ENCODE results near the gene DLGAP1.

The DLGAP1 gene

DNA sequence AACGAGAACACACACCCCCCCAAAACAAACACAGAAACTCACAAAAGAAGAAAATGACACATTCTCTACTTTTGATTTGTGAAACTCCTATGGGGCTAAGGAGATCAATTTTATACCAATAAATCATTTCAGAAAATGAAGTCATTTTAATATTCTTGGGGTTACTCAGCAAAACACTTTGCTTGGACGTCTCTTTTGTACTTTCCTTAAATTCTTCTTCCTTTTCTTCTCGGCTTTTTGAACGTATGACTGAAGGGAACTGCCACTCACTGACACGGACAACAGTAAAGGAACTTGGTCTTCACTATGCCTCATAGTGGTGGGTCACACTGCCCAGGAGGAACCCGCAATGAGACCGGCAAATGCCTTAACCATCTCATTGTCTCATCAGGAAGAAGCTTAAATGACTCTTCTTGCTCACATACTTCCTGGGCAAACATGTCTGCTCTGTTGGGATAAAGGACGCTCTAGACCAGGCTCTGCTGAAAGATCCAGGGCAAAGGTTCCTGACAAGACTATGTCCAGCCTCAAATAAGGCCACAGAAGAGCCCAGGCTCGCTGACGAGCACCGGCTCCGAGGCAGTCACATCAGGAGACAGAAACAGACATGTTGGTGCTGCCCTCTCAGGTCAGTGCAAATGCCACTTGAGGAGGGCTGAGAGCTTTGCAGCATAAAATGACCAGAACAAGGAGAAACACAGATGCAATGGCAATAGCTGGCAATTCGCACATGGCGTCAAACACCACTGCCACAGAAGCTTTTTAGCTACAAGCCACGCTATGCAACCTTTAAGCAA lies 799.7 kb downstream of the DLGAP1 start (continued):
- TF ChIP-seq ZNF624 (tag by site-specific recombination; IDR thresholded peaks at IDR 0.05) = no peak
- TF ChIP-seq, protein P1, sequence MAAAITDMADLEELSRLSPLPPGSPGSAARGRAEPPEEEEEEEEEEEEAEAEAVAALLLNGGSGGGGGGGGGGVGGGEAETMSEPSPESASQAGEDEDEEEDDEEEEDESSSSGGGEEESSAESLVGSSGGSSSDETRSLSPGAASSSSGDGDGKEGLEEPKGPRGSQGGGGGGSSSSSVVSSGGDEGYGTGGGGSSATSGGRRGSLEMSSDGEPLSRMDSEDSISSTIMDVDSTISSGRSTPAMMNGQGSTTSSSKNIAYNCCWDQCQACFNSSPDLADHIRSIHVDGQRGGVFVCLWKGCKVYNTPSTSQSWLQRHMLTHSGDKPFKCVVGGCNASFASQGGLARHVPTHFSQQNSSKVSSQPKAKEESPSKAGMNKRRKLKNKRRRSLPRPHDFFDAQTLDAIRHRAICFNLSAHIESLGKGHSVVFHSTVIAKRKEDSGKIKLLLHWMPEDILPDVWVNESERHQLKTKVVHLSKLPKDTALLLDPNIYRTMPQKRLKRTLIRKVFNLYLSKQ (tag by site-specific recombination; IDR thresholded peaks at IDR 0.05; ENCODE audit: borderline replicate concordance) = no peak
- no peak for TF ChIP-seq ZNF366 (tag by site-specific recombination; conservative IDR thresholded peaks at IDR 0.05)
- TF ChIP-seq EGR2 (tag by site-specific recombination; IDR thresholded peaks at IDR 0.05; ENCODE audit: low read depth) = no peak
- TF ChIP-seq, protein P2, sequence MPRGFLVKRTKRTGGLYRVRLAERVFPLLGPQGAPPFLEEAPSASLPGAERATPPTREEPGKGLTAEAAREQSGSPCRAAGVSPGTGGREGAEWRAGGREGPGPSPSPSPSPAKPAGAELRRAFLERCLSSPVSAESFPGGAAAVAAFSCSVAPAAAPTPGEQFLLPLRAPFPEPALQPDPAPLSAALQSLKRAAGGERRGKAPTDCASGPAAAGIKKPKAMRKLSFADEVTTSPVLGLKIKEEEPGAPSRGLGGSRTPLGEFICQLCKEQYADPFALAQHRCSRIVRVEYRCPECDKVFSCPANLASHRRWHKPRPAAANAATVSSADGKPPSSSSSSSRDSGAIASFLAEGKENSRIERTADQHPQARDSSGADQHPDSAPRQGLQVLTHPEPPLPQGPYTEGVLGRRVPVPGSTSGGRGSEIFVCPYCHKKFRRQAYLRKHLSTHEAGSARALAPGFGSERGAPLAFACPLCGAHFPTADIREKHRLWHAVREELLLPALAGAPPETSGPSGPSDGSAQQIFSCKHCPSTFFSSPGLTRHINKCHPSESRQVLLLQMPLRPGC (tag by site-specific recombination; IDR thresholded peaks at IDR 0.05) = no peak

DNA sequence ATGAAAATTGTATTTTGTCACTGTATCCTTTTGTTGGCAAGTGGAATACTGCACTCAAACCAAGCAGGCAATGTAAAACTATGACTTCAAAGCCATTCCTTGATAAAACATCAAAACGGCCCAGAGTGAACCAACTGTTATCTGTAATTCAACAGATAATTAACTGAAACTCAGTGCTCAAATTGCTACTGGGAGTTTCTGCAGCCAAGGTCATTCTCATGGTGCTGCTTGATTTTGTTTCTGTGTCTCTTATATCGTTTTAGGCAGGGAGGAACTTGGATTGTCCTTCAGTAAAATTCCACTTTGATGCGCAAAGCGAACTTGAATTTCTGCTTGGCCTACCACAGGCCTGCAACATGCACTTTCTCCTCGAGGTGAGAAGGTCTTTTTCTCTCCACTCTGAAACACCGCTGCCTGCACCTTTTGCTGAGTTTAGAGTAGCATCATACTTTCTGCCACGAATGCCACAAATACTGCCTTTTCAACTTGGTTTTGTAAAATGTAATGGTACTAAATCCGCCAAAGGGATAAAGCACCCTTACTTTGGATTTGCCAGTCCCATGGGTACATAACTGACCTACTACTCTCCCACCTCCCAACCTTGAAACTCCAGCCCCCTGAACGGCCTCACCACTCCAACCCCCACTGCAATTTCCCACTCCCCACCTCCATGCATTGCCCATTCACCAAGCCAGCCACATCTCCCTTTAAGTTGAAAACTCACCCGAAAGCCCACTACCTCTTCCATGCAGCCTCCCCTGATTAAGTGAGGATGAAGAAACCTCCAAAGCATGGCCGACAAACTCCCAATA lies 800.5 kb downstream of the DLGAP1 start:
- Histone ChIP-seq H3K36me3 (ENCODE audit: control insufficient read depth in 2 of 2, insufficient read depth in 1 of 2, low read length in 2 of 2) (no peaks in the 10 kb centered on the region), H3K4me3 (ENCODE audit: low read depth, low read length) (no peak overlapping the region), H3K9me3 (ENCODE audit: control insufficient read depth, insufficient read depth, low read depth, low read length) (no peaks in the 10 kb centered on the region), H3K27ac (ENCODE audit: extremely low read depth, low read depth, low read length) (no peak overlapping the region), H3K4me1 (ENCODE audit: control insufficient read depth, insufficient read depth, low read length) (peaks cover 4% of the 10 kb centered on the region; the same call in 1 of the 2 replicates)
- ChIA-PET CTCF (interaction anchor here (1.1 to 2.5 kb wide), 3 partner anchors 11 to 60 kb away, joined by 3 to 17 read pairs (median 7); no protein-coding TSS in a partner anchor), POLR2A (no interaction called here)
- no peak for TF ChIP-seq YY1 (tag by site-specific recombination; IDR thresholded peaks at IDR 0.05)
- TF ChIP-seq, protein P3, sequence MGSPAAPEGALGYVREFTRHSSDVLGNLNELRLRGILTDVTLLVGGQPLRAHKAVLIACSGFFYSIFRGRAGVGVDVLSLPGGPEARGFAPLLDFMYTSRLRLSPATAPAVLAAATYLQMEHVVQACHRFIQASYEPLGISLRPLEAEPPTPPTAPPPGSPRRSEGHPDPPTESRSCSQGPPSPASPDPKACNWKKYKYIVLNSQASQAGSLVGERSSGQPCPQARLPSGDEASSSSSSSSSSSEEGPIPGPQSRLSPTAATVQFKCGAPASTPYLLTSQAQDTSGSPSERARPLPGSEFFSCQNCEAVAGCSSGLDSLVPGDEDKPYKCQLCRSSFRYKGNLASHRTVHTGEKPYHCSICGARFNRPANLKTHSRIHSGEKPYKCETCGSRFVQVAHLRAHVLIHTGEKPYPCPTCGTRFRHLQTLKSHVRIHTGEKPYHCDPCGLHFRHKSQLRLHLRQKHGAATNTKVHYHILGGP (tag by site-specific recombination; IDR thresholded peaks at IDR 0.05) = no peak

DNA sequence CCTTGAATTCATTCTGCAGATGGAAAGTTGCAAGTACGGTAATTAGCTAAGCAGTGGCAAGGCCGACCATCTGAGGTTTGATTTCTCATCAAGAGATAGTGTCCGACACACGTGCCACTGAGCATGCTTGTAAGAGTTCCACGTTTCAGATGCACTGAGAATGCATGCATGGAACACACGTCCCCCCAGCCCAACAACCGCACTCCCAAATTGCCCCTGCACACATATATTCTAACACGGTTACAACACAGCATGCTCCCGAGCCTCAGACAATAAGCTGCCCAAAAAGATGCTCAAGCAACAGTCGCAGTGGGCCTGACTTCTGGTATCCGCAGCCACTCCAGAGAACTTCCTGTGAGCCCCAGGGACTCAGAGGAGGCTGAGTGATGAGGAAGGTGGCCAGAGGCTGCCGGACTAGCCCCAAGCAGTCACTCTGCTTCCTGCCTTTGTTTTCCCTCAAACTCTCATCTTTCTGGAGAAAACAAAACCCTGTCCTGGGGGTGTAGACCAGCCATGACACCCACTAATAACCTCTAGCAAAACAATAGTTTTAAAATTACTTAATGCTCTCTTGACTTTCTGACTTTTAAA lies 801.2 kb downstream of the DLGAP1 start:
- Histone ChIP-seq H3K4me1 (ENCODE audit: control insufficient read depth, insufficient read depth, low read length) (peaks cover 4% of the 10 kb centered on the region; the same call in 1 of the 2 replicates), H3K4me3 (ENCODE audit: low read depth, low read length) (no peak overlapping the region), H3K36me3 (ENCODE audit: control insufficient read depth in 2 of 2, insufficient read depth in 1 of 2, low read length in 2 of 2) (no peaks in the 10 kb centered on the region), H3K27ac (ENCODE audit: extremely low read depth, low read depth, low read length) (no peak overlapping the region), H3K9me3 (ENCODE audit: control insufficient read depth, insufficient read depth, low read depth, low read length) (no peaks in the 10 kb centered on the region)
- ChIA-PET POLR2A (no interaction called here), CTCF (interaction anchor here (1.3 to 2.5 kb wide), 2 partner anchors 11 to 60 kb away, joined by 7 to 17 read pairs; no protein-coding TSS in a partner anchor)
- TF ChIP-seq ZNF548 (tag by site-specific recombination; IDR thresholded peaks at IDR 0.05) (no peak), MEIS1 (CRISPR knock-in tag; IDR thresholded peaks at IDR 0.05; ENCODE audit: borderline replicate concordance) (no peak), ZNF132 (tag by site-specific recombination; IDR thresholded peaks at IDR 0.05; ENCODE audit: borderline replicate concordance) (no peak), ZNF624 (tag by site-specific recombination; IDR thresholded peaks at IDR 0.05) (no peak), ZNF549 (tag by site-specific recombination; IDR thresholded peaks at IDR 0.05) (no peak), ZBTB8A (tag by site-specific recombination; IDR thresholded peaks at IDR 0.05) (no peak), ZEB2 (tag by site-specific recombination; IDR thresholded peaks at IDR 0.05) (no peak), ZSCAN30 (tag by site-specific recombination; IDR thresholded peaks at IDR 0.05) (no peak), ZNF404 (tag by site-specific recombination; IDR thresholded peaks at IDR 0.05) (no peak), ZFP41 (tag by site-specific recombination; IDR thresholded peaks at IDR 0.05; ENCODE audit: borderline replicate concordance) (no peak), ZNF654 (tag by site-specific recombination; IDR thresholded peaks at IDR 0.05; ENCODE audit: low read depth) (no peak)
- TF ChIP-seq, protein P4, sequence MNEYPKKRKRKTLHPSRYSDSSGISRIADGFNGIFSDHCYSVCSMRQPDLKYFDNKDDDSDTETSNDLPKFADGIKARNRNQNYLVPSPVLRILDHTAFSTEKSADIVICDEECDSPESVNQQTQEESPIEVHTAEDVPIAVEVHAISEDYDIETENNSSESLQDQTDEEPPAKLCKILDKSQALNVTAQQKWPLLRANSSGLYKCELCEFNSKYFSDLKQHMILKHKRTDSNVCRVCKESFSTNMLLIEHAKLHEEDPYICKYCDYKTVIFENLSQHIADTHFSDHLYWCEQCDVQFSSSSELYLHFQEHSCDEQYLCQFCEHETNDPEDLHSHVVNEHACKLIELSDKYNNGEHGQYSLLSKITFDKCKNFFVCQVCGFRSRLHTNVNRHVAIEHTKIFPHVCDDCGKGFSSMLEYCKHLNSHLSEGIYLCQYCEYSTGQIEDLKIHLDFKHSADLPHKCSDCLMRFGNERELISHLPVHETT (tag by site-specific recombination; IDR thresholded peaks at IDR 0.05) = no peak
- TF ChIP-seq, protein P5, sequence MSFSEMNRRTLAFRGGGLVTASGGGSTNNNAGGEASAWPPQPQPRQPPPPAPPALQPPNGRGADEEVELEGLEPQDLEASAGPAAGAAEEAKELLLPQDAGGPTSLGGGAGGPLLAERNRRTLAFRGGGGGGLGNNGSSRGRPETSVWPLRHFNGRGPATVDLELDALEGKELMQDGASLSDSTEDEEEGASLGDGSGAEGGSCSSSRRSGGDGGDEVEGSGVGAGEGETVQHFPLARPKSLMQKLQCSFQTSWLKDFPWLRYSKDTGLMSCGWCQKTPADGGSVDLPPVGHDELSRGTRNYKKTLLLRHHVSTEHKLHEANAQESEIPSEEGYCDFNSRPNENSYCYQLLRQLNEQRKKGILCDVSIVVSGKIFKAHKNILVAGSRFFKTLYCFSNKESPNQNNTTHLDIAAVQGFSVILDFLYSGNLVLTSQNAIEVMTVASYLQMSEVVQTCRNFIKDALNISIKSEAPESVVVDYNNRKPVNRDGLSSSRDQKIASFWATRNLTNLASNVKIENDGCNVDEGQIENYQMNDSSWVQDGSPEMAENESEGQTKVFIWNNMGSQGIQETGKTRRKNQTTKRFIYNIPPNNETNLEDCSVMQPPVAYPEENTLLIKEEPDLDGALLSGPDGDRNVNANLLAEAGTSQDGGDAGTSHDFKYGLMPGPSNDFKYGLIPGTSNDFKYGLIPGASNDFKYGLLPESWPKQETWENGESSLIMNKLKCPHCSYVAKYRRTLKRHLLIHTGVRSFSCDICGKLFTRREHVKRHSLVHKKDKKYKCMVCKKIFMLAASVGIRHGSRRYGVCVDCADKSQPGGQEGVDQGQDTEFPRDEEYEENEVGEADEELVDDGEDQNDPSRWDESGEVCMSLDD (tag by site-specific recombination; IDR thresholded peaks at IDR 0.05) = no peak
